ENCODE measurements around the gene LLGL2.

The LLGL2 gene

DNA sequence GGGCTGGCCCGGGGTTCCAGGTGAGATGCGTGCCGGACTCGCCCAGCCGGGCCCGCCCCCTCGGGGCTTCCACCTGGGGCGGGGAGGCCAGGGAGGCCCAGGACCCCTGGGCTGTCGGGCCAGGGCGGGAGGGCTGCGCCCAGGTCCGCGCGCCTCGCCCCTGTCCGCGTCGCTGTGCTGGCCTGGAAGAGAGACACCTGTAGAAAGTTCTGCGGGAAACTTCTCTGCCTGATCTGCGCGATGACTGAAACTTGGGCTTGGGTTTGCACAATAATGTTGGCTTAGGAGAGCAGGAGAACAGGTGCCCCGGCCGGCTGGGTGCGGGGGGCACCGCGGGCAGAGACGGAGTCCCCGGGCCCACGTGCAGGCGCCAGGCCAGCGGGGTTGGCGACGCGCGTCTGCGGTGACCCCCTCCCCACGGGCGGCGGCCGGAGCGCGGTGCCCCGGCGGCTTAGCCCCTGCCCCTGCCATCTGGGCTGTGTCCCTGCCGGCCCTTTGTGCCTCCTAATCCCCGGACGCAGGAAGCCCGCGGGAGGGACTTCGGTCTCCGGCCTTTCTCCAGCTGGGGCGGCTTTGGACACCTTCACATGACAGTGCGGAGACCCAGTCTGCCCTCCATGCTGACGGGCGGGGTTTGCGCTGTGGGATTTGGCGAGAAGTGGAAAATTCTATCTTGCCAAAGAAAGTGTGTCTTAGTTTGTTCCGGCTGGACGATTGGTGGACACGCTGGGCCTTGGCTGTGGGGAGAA is 483 bp downstream of the LLGL2 start:
- FAIRE-seq: no peak

GRCh38 chr17:75526555-75527270 is 1.2 kb downstream of the LLGL2 start:
- no peak for FAIRE-seq

DNA sequence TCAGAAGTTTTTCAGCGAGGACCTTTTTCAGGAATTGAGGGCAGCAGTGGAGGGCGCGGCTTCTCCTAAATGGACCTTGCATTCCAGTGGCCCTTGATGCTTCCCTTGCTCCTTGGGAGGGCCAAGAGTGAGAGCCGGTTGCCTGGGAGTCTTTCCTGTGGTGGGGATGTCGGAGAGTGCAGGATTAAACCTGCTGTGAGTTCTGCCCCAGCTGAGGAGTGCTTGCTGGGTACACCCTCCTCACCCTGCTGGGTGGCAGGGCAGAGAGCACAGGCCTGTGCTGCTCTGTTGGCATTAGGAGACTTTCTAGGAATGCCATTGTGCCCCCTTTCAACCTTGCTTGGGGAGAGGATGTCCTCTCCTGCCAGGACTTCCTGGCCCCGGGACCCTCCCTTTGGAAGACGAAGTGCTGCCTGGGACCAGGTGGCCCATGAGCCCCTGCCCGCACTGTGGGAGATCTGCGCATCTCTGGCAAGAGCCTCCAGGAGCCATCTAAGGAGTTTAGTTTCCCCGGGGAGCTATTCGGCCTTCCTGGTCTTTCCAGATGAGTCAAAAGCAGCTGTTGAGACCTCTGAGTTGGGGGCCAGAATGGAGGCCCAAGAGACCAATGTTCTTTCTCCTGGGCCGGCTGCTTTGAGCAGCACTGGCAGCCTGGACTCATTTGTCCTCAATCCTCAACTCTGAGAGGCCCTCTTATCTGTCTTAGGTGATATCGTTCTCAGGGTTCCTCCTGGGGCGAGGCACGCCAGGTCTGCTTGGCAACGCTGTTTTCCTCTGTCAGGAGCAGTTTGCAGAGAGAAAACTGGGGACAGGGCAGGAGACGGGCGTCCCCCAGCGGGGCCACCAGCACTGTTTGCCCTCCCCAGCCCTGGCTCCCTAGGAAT is 5.6 kb downstream of the LLGL2 start:
- FAIRE-seq: no peak

DNA sequence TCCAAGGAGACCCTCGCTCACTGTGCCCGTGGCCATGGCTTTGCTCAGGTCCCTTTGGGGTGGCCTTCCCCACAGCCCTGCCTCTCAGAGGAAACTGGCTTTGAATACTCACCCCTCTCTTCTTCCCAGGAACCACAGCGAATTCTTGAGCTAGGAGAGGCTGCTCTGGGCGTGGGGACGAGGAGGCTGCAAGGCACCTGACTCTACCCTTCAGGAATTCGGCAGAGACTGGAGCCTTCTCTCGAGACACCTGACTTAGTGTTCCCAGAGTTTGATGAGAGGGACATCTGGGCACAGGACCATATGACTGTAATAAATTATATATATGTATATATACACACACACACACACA is 6.2 kb downstream of the LLGL2 start:
- FAIRE-seq: no peak

- no peak for FAIRE-seq
Measured at GRCh38 chr17:75535119-75535537, 9.6 kb downstream of the LLGL2 start.

- no peak for FAIRE-seq
Measured at GRCh38 chr17:75535871-75536270, 10.4 kb downstream of the LLGL2 start.

DNA sequence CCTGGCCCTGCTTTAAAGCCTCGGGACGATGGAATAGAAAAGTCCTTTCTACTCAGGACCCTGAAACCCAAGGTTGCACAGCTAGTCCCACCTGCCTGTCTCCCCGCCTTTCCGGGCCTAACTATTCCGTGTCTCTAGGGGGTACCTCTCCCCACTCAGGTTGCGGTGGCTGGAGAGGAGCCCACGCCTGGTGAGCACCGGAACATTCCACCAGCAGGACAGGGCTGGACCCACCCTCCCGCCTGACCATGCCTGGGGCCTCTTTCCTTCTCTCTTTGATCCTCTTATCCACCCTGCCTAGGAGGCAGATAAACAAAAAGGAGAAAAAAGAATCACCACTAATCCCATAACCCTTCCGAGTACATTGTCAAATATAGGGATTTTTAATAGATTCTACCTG is 10.9 kb downstream of the LLGL2 start:
- no peak for FAIRE-seq

GRCh38 chr17:75539967-75540729 is 14.7 kb downstream of the LLGL2 start:
- FAIRE-seq: no peak

GRCh38 chr17:75540923-75541503 is 15.5 kb downstream of the LLGL2 start:
- no peak for FAIRE-seq

DNA sequence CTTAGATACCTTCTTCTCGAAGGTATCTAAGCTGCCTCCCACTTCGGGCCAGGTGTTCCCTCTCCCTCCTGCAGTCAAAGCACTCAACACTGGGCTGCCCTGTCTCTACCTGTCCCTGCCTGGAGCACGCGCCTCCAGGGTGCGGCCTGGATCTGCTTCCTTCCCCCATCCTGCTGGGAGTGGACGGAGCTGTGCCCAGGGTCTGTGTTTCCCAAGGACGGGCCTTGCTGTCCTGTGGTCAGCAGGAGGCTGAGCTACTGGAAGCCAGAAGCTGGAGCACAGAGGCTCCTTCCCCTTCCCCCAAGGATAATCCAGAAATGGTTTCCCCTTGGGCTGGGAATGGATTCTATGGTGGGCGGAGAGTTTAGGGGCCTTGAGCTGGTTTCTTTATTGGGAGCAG is 16.7 kb downstream of the LLGL2 start:
- FAIRE-seq: no peak

GRCh38 chr17:75542728-75543336 is 17.3 kb downstream of the LLGL2 start:
- no peak for FAIRE-seq

DNA sequence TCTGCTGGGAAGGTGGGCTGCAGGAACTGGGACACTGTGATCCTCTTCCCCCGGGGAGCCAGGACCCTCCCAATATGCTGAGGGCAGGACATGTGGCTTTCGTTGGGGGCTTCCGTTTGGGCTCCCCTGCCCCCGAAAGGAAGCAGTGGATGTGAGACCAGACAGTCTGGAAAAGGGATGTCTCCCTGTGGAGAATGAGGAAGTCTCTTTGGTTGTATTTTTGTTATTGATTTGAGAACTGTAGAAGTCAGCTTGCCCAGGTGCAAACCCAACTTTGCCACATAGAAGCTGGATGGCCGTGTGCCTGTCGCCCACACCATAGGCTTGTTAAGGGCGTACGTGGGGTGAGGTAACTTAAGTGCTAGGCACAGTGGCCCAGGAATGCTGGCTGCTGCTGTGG is 18.8 kb downstream of the LLGL2 start:
- FAIRE-seq: no peak

- no peak for FAIRE-seq
Measured at GRCh38 chr17:75546181-75546580, 20.7 kb downstream of the LLGL2 start.

DNA sequence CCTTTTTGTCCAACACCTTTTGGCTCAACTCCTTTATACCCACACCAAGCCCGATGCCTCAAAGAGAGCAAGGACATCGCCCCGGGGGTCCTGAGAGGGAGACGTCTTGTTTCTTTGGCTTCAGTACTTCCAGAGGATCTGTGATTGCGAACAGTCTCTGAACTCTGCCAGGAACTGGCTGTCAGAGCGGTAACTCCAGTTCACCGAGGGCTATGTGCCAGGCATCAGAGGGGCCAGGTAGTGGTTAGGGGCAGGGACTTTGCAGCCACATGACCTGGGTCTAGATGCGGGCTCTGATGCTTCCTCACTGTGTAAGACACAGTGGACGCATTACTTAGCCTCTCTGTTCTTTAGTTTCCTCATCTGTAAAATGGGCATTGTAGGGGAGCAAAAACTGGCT is 21.6 kb downstream of the LLGL2 start:
- no peak for FAIRE-seq

DNA sequence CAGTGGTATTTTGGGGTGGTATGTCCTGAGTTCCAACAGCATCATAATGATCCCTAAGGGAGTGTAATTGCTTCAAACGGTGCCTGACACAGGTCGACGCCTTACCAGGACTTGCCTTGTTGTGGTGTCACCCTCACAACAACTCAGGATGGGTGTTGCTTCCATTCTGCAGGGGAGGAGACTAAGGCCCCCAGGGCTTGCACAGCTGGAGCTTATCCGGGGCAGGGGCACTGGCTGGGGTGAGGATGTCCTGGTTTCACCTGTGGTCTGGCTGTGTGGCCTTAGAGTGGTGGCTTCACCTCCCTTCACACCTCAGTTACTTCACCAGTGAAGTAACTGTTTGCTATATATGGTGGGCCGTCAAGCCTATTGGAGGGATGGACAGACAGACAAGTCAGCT is 23.3 kb downstream of the LLGL2 start:
- no peak for FAIRE-seq

- no peak for FAIRE-seq
Measured at GRCh38 chr17:75549246-75550138, 24.0 kb downstream of the LLGL2 start.

DNA sequence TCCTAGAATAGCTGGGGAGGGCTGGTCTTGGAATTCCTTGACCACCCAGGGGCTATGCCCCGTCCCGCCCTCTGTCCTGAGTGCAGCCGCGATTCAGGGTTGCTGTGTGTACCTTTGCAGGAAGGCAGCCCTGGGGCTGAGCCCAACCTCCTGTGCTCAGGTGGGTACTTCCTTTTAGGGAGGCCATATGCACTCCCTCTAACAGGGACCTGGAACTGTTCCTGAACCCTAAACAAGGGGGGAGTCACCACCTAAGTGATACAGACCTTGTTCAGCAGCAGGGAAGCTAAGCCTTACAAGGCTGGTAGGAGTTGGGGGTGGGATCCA is 24.6 kb downstream of the LLGL2 start:
- FAIRE-seq: no peak

GRCh38 chr17:75551266-75551665 is 25.8 kb downstream of the LLGL2 start:
- FAIRE-seq: no peak

DNA sequence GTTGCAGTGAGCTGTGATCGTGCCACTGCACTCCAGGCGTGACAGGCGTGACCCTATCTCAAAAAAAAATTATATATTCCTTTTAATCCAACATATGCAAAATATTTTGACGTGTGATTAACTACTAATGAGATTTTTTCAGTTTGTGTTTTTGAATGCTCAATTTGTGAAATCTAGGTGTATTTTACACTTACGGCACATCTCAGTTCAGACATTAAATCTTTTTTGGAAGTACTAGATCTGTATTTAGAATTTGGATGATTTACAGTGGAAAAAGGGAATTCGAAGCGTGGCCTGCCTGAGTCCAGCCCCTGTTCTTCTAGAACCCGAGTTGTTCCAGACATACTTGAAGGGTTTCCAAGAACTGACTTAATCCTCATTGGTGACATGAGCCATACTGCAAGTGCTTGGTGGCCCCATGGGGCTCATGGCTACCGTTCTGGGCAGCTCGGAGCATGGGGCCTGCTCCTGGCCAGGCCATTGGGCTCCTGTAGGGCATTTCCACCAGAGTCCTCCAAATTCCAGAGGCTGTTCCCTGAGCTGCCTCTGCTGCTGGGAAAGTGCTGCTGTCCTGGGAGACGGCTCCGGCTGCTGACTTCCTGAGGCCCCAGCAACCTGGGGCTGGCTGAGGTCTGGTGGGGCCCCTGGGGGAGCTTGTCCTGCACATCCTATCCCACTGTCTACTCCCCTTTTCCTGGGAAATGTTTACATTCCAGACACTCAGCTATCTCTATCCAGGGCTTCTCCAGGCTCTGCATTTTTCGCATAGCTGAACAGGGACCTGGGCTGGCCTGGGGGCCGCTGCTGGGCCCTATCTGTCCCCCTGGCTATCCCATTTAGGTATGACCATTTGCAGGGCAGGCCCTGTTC is 27.2 kb downstream of the LLGL2 start:
- no peak for FAIRE-seq

Data from G401.6 (cell line).